Body of pancreas (tissue), 4 donors: ENCODE measurements around the gene CDC14B. TPM values are rescaled to one million over a fixed set of nuclear protein-coding genes. Genes with fewer than 3 reads are reported as not detected.
"Not testable (repeated sequence)": the region's sequence is repeated elsewhere in the genome, so short reads cannot be mapped to it uniquely, and the experiment has no call there.

Source experiments
- ATAC-seq: fragments of 150-250 bp; one replicate; pipeline ENCODE4 v1.9.1; 2016
- DNase-seq, 4 donors: peaks; one replicate each; pipeline ENCODE4 v3.0.0-alpha.2; 2019
- H3K27ac ChIP-seq, 4 donors: fragments of 200-600 bp; sonication (generic); 1 replicate in 3 of 4; 2 replicates in 1 of 4; pipeline versions ENCODE4 v1.5.1 to v1.6.1; 2016 to 2019; ENCODE audit warnings: mild to moderate bottlenecking in 1 of 4, mixed read lengths in 1 of 4, moderate library complexity in 1 of 4
- H3K27me3 ChIP-seq, 2 donors: fragments of 200-600 bp; sonication (generic); one replicate each; pipeline ENCODE4 v1.6.0; 2016; ENCODE audit warnings: mild to moderate bottlenecking in 1 of 2
- H3K36me3 ChIP-seq, 2 donors: fragments of 200-600 bp; sonication (generic); replicated peaks in 1 of 2; 2 replicates each; pipeline ENCODE4 v1.5.1; 2016; ENCODE audit warnings: low read depth in 2 of 2; ENCODE audit not compliant: insufficient read depth in 1 of 2
- H3K4me1 ChIP-seq: fragments of 200-600 bp; sonication (generic); one replicate; pipeline ENCODE4 v1.6.0; 2016
- H3K4me3 ChIP-seq, 2 donors: fragments of 200-600 bp; sonication (generic); 1 replicate in 1 of 2; 2 replicates in 1 of 2; pipeline ENCODE4 v1.5.1; 2016 to 2019
- H3K9me3 ChIP-seq, 3 donors: fragments of 200-600 bp; sonication (generic); 1 replicate in 2 of 3; 2 replicates in 1 of 3; pipeline ENCODE4 v1.5.1; 2016
- POLR2A ChIP-seq, 3 donors: fragments of 450-650 bp; IDR thresholded peaks; one replicate each; pipeline ENCODE4 v1.6.1; 2016; ENCODE audit warnings: antibody characterized with exemption in 3 of 3, mild to moderate bottlenecking in 2 of 3
- WGBS, 2 donors: methylation state at CpG; one replicate each; pipeline ENCODE4 v1.1.5; 2017; 5-methylcytosine and 5-hydroxymethylcytosine counted together
- intact Hi-C: fragments of 100-400 bp; cut with DNase I; formaldehyde crosslinking; loops from one replicate; pipeline ENCODE4 v1.15.1; 2023
- total RNA-seq, 2 donors: library from RNA; depleted of rRNA; stranded (reverse); fragments of >200 nt; gene quantifications; one replicate each; pipeline ENCODE4 v1.1.0, GENCODE V29; 2016
- TF ChIP-seq, protein P1 (sequence below), 7 experiments: fragments of 450-650 bp in 4 of 7; fragments of 200-600 bp in 3 of 7; sonication (generic) in 3 of 7; IDR thresholded peaks; one replicate each; pipeline ENCODE4 v1.5.1; 2016 to 2019; ENCODE audit warnings: antibody characterized with exemption in 7 of 7

The CDC14B gene
- 10 to 100 TPM; 10.9 to 16.1 TPM for total RNA-seq

- Histone ChIP-seq H3K4me3 (peak within 1 kb of the TSS; percentile 55 to 60), H3K27me3 (no peaks in the 10 kb centered on the region), H3K27ac (peak within 1 kb of the TSS; percentile 62 to 87 (median 82)), H3K9me3 (no peaks in the 10 kb centered on the region), H3K4me1 (peaks cover 8% of the 10 kb centered on the region), H3K36me3 (no peaks in the 10 kb centered on the region)
- TF ChIP-seq POLR2A (IDR thresholded peaks at IDR 0.05), result peak in 1 of 3 donors; percentile 42
- TF ChIP-seq, protein P1, sequence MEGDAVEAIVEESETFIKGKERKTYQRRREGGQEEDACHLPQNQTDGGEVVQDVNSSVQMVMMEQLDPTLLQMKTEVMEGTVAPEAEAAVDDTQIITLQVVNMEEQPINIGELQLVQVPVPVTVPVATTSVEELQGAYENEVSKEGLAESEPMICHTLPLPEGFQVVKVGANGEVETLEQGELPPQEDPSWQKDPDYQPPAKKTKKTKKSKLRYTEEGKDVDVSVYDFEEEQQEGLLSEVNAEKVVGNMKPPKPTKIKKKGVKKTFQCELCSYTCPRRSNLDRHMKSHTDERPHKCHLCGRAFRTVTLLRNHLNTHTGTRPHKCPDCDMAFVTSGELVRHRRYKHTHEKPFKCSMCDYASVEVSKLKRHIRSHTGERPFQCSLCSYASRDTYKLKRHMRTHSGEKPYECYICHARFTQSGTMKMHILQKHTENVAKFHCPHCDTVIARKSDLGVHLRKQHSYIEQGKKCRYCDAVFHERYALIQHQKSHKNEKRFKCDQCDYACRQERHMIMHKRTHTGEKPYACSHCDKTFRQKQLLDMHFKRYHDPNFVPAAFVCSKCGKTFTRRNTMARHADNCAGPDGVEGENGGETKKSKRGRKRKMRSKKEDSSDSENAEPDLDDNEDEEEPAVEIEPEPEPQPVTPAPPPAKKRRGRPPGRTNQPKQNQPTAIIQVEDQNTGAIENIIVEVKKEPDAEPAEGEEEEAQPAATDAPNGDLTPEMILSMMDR (IDR thresholded peaks at IDR 0.05), result peak in 5 of 7 experiments; percentile 10 to 63 (median 19)
- intact Hi-C loops, result no loop called here
- DNase-seq (peak; percentile 96 to 98 (median 96)), ATAC-seq (peak; percentile 88)
- 1 to 6% methylated on average over 6 to 46 of the region's 66 CpGs for WGBS, 2 donors
These were observed at the start of gene CDC14B for GRCh38 chr9:96619491-96620180. Gene CDC14B, minus strand, starts transcription at chr9:96619843. Its CDS starts 465 bp downstream, at chr9:96619378.

- H3K4me1 ChIP-seq, result no peaks in the 10 kb centered on the region
- TF ChIP-seq POLR2A (IDR thresholded peaks at IDR 0.05), result no peak
- TF ChIP-seq, protein P1 (IDR thresholded peaks at IDR 0.05), result no peak
- H3K27ac ChIP-seq, result no peak overlapping the region
- 79 to 81% methylated on average over 20 of the region's 20 CpGs for WGBS, 2 donors
- no peaks in the 10 kb centered on the region for H3K9me3 ChIP-seq
- no peak overlapping the region for H3K4me3 ChIP-seq
- DNase-seq (no peak), ATAC-seq (no peak)
- intact Hi-C loops, result loop anchor here (10.0 kb wide), 1 partner anchor 344 kb away; no protein-coding TSS in a partner anchor
- no peaks in the 10 kb centered on the region for H3K36me3 ChIP-seq
- H3K27me3 ChIP-seq, result no peaks in the 10 kb centered on the region
These were observed 49.4 kb upstream of the CDC14B start for GRCh38 chr9:96668868-96669534.

DNA sequence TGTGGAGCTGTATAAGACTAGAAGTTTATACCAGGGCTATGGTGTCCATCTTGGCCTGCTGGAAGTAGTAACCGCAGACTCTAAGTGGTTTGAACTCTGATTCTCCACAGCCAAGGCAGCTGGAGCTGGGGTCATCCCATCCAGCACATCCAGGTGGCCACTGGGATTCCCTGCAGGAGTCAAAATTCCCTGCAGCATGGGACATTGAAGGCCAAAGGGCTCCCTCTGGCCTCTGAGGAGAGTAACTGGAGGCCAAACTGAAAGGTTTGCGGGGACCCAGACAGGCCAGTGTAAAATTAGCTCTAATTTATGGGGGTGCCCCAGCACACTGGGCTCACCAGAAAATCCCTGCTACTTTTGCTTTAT is 47.7 kb upstream of the CDC14B start:
- no peaks in the 10 kb centered on the region for H3K36me3 ChIP-seq
- no peak overlapping the region for H3K4me3 ChIP-seq
- H3K9me3 ChIP-seq, result no peaks in the 10 kb centered on the region
- H3K4me1 ChIP-seq, result no peaks in the 10 kb centered on the region
- no peaks in the 10 kb centered on the region for H3K27me3 ChIP-seq
- TF ChIP-seq, protein P1 (IDR thresholded peaks at IDR 0.05), result no peak
- no peak for TF ChIP-seq POLR2A (IDR thresholded peaks at IDR 0.05)
- no peak for DNase-seq
- WGBS, 2 donors, result 64 to 75% methylated on average over 2 of the region's 2 CpGs
- intact Hi-C loops, result loop anchor here (10.0 kb wide), 1 partner anchor 343 kb away; no protein-coding TSS in a partner anchor
- no peak overlapping the region for H3K27ac ChIP-seq
- no peak for ATAC-seq

DNA sequence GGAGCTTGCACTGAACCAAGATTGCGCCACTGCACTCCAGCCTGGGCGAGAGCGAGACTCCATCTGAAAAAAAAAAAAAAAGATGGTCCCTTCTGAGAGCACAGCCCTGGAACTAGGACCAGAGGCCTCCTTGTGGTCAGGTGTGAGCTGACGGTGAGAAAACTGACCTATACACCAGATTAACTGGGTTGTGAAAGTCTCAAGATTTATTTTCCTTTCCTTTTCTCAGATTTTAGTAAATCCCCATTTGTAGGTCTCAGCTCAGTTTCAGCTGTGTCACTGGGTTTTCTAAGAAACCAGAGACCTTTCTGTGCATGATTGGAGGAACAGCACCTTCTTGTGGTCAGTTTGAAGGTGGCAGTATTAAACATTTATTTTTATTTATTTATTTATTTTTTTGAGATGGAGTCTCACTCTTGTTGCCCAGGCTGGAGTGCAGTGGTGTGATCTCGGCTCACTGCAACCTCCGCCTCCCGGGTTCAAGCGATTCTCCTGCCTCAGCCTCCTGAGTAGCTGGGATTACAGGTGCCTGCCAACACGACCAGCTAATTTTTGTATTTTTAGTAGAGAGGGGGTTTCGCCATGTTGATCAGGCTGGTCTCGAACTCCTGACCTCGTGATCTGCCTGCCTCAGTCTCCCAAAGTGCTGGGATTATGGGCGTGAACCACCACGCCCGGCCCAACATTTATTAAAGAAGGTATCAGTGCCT is 47.2 kb upstream of the CDC14B start:
- intact Hi-C loops, result loop anchor here (10.0 kb wide), 1 partner anchor 342 kb away; no protein-coding TSS in a partner anchor
- not testable (repeated sequence) for H3K27me3 ChIP-seq, H3K27ac ChIP-seq, H3K4me1 ChIP-seq, H3K36me3 ChIP-seq, H3K9me3 ChIP-seq, H3K4me3 ChIP-seq
- DNase-seq (peak; percentile 26 to 57 (median 33)), ATAC-seq (peak; percentile 87)
- 45 to 48% methylated on average over 15 of the region's 15 CpGs for WGBS, 2 donors
- TF ChIP-seq, protein P1 (IDR thresholded peaks at IDR 0.05), result peak; percentile 82 to 95 (median 83)
